GM23338 (cell line): ENCODE measurements around the gene SLC6A5. TPM values are rescaled to one million over a fixed set of nuclear protein-coding genes. Genes with fewer than 3 reads are reported as not detected.
A peak's percentile ranks its signal among the peaks of the same experiment; 100 is the strongest.

Experiments
- ATAC-seq: fragments of 200-7000 bp; cut with Tn5 transposase; 3 replicates; pipeline ENCODE4 v1.9.1; 2020
- DNase-seq: peaks from one replicate; pipeline ENCODE4 v3.0.0-alpha.2; 2015; ENCODE audit warnings: low spot score
- H2AFZ ChIP-seq: fragments of 200-600 bp; sonication (generic); 2 replicates; pipeline ENCODE4 v1.8.0; 2016; ENCODE audit warnings: antibody characterized with exemption, mild to moderate bottlenecking, moderate library complexity
- H3F3A ChIP-seq: fragments of 200-600 bp; sonication (generic); replicated peaks from 2 replicates; pipeline ENCODE4 v1.8.0; 2017; ENCODE audit warnings: antibody characterized with exemption, mixed run types, low read depth
- H3K27ac ChIP-seq: fragments of 200-600 bp; sonication (generic); 2 replicates; pipeline ENCODE4 v1.6.1; 2016; ENCODE audit warnings: low read depth
- H3K27me3 ChIP-seq: fragments of 200-600 bp; sonication (generic); 2 replicates; pipeline ENCODE4 v1.8.0; 2016; ENCODE audit warnings: mild to moderate bottlenecking, mixed run types, moderate library complexity; ENCODE audit not compliant: insufficient read depth
- H3K36me3 ChIP-seq: fragments of 200-600 bp; sonication (generic); 2 replicates; pipeline ENCODE4 v1.8.0; 2016; ENCODE audit warnings: mild to moderate bottlenecking; ENCODE audit not compliant: insufficient read depth
- H3K4me1 ChIP-seq: fragments of 200-600 bp; sonication (generic); 2 replicates; pipeline ENCODE4 v1.8.0; 2016; ENCODE audit warnings: mild to moderate bottlenecking, moderate library complexity; ENCODE audit not compliant: insufficient read depth
- H3K4me2 ChIP-seq: fragments of 200-600 bp; sonication (generic); 2 replicates; pipeline ENCODE4 v1.7.1; 2017; ENCODE audit warnings: mixed run types
- H3K4me3 ChIP-seq: fragments of 200-600 bp; sonication (generic); 2 replicates; pipeline ENCODE4 v1.6.1; 2016; ENCODE audit warnings: mixed run types
- H3K79me2 ChIP-seq: fragments of 200-600 bp; sonication (generic); replicated peaks from 2 replicates; pipeline ENCODE4 v1.8.0; 2017; ENCODE audit warnings: mild to moderate bottlenecking; ENCODE audit not compliant: insufficient read depth
- H3K9me2 ChIP-seq: fragments of 200-600 bp; sonication (generic); 2 replicates; pipeline ENCODE4 v1.8.0; 2017; ENCODE audit not compliant: insufficient read depth
- H4K20me1 ChIP-seq: fragments of 200-600 bp; sonication (generic); replicated peaks from 2 replicates; pipeline ENCODE4 v1.8.0; 2017; ENCODE audit warnings: mild to moderate bottlenecking; ENCODE audit not compliant: insufficient read depth
- H3K27ac Mint-ChIP-seq: 2 replicates; pipeline ENCODE4 v1.8.0; 2020; ENCODE audit warnings: inconsistent platforms, mild to moderate bottlenecking, moderate library complexity, mixed read lengths
- H3K27me3 Mint-ChIP-seq: 3 replicates; pipeline ENCODE4 v1.8.0; 2022; ENCODE audit warnings: low read depth, mild to moderate bottlenecking, moderate library complexity, mixed read lengths, inconsistent platforms; ENCODE audit not compliant: insufficient read depth, poor library complexity
- H3K36me3 Mint-ChIP-seq: 3 replicates; pipeline ENCODE4 v1.8.0; 2021; ENCODE audit warnings: low read depth, mild to moderate bottlenecking, inconsistent platforms, moderate library complexity, mixed read lengths
- H3K4me1 Mint-ChIP-seq: 3 replicates; pipeline ENCODE4 v1.8.0; 2020; ENCODE audit warnings: mild to moderate bottlenecking, inconsistent platforms, mixed read lengths
- H3K4me3 Mint-ChIP-seq: 3 replicates; pipeline ENCODE4 v1.8.0; 2021; ENCODE audit warnings: moderate library complexity, mild to moderate bottlenecking, inconsistent platforms, mixed read lengths
- H3K9me3 Mint-ChIP-seq: 3 replicates; pipeline ENCODE4 v1.8.0; 2020; ENCODE audit warnings: moderate library complexity, mild to moderate bottlenecking, inconsistent platforms, mixed read lengths
- CTCF ChIP-seq, 2 experiments: fragments of 200-600 bp in 1 of 2; sonication (generic) in 1 of 2; conservative IDR thresholded peaks; 2 replicates each; pipeline versions ENCODE4 v1.5.1 to v1.6.1; 2016 to 2017; ENCODE audit warnings: antibody characterized with exemption in 2 of 2, low read depth in 2 of 2, mild to moderate bottlenecking in 2 of 2, moderate library complexity in 1 of 2
- EZH2 ChIP-seq: fragments of 200-600 bp; sonication (generic); IDR thresholded peaks from one replicate; pipeline ENCODE4 v1.8.0; 2017; ENCODE audit warnings: antibody characterized with exemption, mild to moderate bottlenecking, low read depth; ENCODE audit not compliant: unreplicated experiment
- EZH2phosphoT487 ChIP-seq: fragments of 200-600 bp; sonication (generic); IDR thresholded peaks from one replicate; pipeline ENCODE4 v1.8.1; 2018; ENCODE audit warnings: antibody characterized with exemption; ENCODE audit not compliant: unreplicated experiment
- JUNB ChIP-seq: IDR thresholded peaks from one replicate; pipeline ENCODE4 v1.6.1; 2016; ENCODE audit warnings: antibody characterized with exemption; ENCODE audit not compliant: unreplicated experiment
- NANOG ChIP-seq: IDR thresholded peaks from 2 replicates; pipeline ENCODE4 v1.6.1; 2016; ENCODE audit warnings: antibody characterized with exemption, borderline replicate concordance
- POLR2AphosphoS5 ChIP-seq: IDR thresholded peaks from 2 replicates; pipeline ENCODE4 v1.6.1; 2016; ENCODE audit warnings: antibody characterized with exemption, low read depth
- ZNF331 ChIP-seq: fragments of 250-450 bp; sonication (Bioruptor Pico); IDR thresholded peaks from 2 replicates; pipeline ENCODE4 v1.5.0; 2020; ENCODE audit warnings: low read depth, mild to moderate bottlenecking, moderate library complexity
- polyA plus RNA-seq: library from polyadenylated mRNA; unstranded; fragments of >200 nt; fragmentation: Nextera tagmentation; extraction: Ambion mirVana; gene quantifications from 2 replicates; pipeline ENCODE4 v1.2.1, GENCODE V29; 2016
- total RNA-seq: library from RNA; depleted of rRNA; stranded (reverse); fragments of >200 nt; shearing (Covaris generic); gene quantifications from 2 replicates; pipeline ENCODE4 v1.2.3, GENCODE V29; 2014
- TF ChIP-seq, protein P1 (sequence below): IDR thresholded peaks from one replicate; pipeline ENCODE4 v1.6.1; 2018; ENCODE audit warnings: antibody characterized with exemption; ENCODE audit not compliant: unreplicated experiment
- TF ChIP-seq, protein P2 (sequence below): IDR thresholded peaks from 2 replicates; pipeline ENCODE4 v1.6.1; 2016; ENCODE audit warnings: antibody characterized with exemption

Gene SLC6A5
- total and polyA plus RNA-seq, 2 experiments from 2014 or later = not detected

DNA sequence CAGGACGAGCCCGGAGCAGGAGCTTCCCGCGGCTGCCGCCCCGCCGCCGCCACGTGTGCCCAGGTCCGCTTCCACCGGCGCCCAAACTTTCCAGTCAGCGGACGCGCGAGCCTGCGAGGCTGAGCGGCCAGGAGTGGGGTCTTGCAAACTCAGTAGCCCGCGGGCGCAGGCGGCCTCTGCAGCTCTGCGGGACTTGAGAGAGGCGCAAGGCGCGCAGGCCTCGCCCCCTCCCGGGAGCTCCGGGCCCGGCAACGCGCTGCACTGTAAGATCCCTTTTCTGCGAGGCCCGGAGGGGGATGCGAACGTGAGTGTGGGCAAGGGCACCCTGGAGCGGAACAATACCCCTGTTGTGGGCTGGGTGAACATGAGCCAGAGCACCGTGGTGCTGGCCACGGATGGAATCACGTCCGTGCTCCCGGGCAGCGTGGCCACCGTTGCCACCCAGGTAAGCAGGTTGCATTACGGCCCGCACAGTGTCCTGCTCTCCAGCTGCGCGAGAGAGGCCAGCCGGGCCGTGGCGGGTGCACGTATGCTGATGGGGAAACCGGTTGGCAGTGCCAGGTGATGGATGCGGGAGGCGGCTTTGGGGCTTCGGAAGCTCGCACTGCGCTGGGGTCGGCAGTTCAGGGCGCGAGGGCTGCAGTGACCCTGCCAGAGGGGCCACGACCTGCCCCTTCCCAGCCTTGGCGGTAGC lies 2.0 kb downstream of the SLC6A5 start:
- Histone ChIP-seq H3K4me2 (peak overlapping the region; percentile 85), H3F3A (peaks cover 6% of the 10 kb centered on the region; the same call in 1 of the 2 replicates), H2AFZ (peak overlapping the region; percentile 74; the same call in 1 of the 2 replicates), H3K36me3 (no peaks in the 10 kb centered on the region), H3K4me3 (peak overlapping the region; percentile 55), H3K4me1 (peaks cover 30% of the 10 kb centered on the region), H3K9me2 (no peaks in the 10 kb centered on the region), H3K27ac (no peak overlapping the region), H4K20me1 (peaks cover 23% of the 10 kb centered on the region; the same call in 1 of the 2 replicates), H3K27me3 (peaks cover 87% of the 10 kb centered on the region), H3K79me2 (no peaks in the 10 kb centered on the region)
- Mint-ChIP-seq H3K9me3 (no peaks in the 10 kb centered on the region), H3K4me3 (peak overlapping the region; percentile 55), H3K27ac (no peak overlapping the region), H3K36me3 (no peaks in the 10 kb centered on the region), H3K4me1 (peaks cover 28% of the 10 kb centered on the region), H3K27me3 (peaks cover 77% of the 10 kb centered on the region)
- ATAC-seq = peak; percentile 29
- TF ChIP-seq POLR2AphosphoS5 = no peak
- TF ChIP-seq EZH2phosphoT487 = peak; percentile 76
- TF ChIP-seq EZH2 = peak; percentile 52
- TF ChIP-seq, protein P1, sequence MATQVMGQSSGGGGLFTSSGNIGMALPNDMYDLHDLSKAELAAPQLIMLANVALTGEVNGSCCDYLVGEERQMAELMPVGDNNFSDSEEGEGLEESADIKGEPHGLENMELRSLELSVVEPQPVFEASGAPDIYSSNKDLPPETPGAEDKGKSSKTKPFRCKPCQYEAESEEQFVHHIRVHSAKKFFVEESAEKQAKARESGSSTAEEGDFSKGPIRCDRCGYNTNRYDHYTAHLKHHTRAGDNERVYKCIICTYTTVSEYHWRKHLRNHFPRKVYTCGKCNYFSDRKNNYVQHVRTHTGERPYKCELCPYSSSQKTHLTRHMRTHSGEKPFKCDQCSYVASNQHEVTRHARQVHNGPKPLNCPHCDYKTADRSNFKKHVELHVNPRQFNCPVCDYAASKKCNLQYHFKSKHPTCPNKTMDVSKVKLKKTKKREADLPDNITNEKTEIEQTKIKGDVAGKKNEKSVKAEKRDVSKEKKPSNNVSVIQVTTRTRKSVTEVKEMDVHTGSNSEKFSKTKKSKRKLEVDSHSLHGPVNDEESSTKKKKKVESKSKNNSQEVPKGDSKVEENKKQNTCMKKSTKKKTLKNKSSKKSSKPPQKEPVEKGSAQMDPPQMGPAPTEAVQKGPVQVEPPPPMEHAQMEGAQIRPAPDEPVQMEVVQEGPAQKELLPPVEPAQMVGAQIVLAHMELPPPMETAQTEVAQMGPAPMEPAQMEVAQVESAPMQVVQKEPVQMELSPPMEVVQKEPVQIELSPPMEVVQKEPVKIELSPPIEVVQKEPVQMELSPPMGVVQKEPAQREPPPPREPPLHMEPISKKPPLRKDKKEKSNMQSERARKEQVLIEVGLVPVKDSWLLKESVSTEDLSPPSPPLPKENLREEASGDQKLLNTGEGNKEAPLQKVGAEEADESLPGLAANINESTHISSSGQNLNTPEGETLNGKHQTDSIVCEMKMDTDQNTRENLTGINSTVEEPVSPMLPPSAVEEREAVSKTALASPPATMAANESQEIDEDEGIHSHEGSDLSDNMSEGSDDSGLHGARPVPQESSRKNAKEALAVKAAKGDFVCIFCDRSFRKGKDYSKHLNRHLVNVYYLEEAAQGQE = peak; percentile 17
- 0 out of 4 replicates have a peak, but pooled peaks of 1 of the 2 experiments have one; percentile 5 for TF ChIP-seq CTCF (conservative IDR thresholded peaks at IDR 0.05; ENCODE audit: low read depth in 2 of 2)
- TF ChIP-seq, protein P2, sequence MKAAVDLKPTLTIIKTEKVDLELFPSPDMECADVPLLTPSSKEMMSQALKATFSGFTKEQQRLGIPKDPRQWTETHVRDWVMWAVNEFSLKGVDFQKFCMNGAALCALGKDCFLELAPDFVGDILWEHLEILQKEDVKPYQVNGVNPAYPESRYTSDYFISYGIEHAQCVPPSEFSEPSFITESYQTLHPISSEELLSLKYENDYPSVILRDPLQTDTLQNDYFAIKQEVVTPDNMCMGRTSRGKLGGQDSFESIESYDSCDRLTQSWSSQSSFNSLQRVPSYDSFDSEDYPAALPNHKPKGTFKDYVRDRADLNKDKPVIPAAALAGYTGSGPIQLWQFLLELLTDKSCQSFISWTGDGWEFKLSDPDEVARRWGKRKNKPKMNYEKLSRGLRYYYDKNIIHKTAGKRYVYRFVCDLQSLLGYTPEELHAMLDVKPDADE = no peak
- peak; percentile 66 for DNase-seq

GRCh38 chr11:20604295-20604803 lies 4.9 kb downstream of the SLC6A5 start:
- no peak overlapping the region for H2AFZ ChIP-seq
- Mint-ChIP-seq H3K27me3 (peaks cover 48% of the 10 kb centered on the region), H3K4me3 (no peak overlapping the region), H3K27ac (no peak overlapping the region), H3K36me3 (no peaks in the 10 kb centered on the region), H3K4me1 (peaks cover 13% of the 10 kb centered on the region; the same call in 2 of the 3 replicates), H3K9me3 (no peaks in the 10 kb centered on the region)
- no peaks in the 10 kb centered on the region for H3K9me2 ChIP-seq
- H3K4me1 ChIP-seq = peaks cover 8% of the 10 kb centered on the region
- no peak for DNase-seq
- H3F3A ChIP-seq = 0 out of 2 replicates have a peak, but pooled peaks cover 5% of the 10 kb centered on the region
- no peaks in the 10 kb centered on the region for H3K36me3 ChIP-seq
- H3K27ac ChIP-seq = no peak overlapping the region
- TF ChIP-seq NANOG (no peak), JUNB (no peak), ZNF331 (no peak)
- TF ChIP-seq, protein P1 = no peak
- peaks cover 62% of the 10 kb centered on the region for H3K27me3 ChIP-seq
- H4K20me1 ChIP-seq = peaks cover 13% of the 10 kb centered on the region; the same call in 1 of the 2 replicates
- H3K4me2 ChIP-seq = no peak overlapping the region
- no peak for ATAC-seq
- H3K4me3 ChIP-seq = no peak overlapping the region
- no peaks in the 10 kb centered on the region for H3K79me2 ChIP-seq
